GM23248 (cell line): ENCODE results near the gene UBE2L3.

Experiments
- EZH2 ChIP-seq: fragments of 200-600 bp; sonication (generic); IDR thresholded peaks from 2 replicates; pipeline ENCODE4 v1.6.1; 2018; ENCODE audit warnings: antibody characterized with exemption, mild to moderate bottlenecking; ENCODE audit not compliant: insufficient read depth, poor library complexity, severe bottlenecking
- EZH2phosphoT487 ChIP-seq: fragments of 200-600 bp; sonication (generic); IDR thresholded peaks from 2 replicates; pipeline ENCODE4 v1.6.1; 2018; ENCODE audit warnings: antibody characterized with exemption, moderate library complexity, mild to moderate bottlenecking, low read depth; ENCODE audit not compliant: insufficient read depth

DNA sequence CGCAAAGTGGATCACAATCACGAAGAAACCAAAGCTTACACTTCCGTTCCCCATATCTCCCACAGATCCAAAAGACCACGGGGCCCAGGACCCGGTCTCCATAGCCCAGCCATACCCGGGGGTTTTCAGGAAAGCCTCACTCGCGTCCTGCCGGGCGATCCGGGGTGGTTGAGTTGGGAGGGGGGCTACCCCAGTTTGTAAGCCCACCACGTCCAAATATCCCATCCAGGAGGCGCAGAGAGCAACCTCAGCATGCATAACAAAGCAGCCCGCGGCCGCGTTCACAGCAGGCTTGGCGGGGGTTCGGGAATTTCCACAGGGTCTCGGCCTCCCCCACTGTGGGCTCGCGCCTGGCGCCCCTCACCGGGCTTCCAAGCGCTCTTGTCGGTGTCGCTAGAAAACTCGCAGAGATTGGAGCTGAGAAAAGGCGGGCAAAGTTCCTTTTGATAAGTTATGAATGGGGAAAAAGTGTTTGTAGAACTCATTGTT lies 84.1 kb downstream of the UBE2L3 start:
- TF ChIP-seq EZH2 (no peak), EZH2phosphoT487 (no peak)
